Fibroblast of pulmonary artery (primary cell): ENCODE measurements around the gene MESD.
"Not testable (repeated sequence)": the region's sequence is repeated elsewhere in the genome, so short reads cannot be mapped to it uniquely, and the experiment has no call there.

Source experiments
- DNase-seq: peaks from one replicate; pipeline ENCODE4 v3.0.0-alpha.2; 2010; ENCODE audit warnings: low read depth
- H3K4me3 ChIP-seq: replicated peaks from 2 replicates; pipeline ENCODE4 v1.5.1; 2011; ENCODE audit warnings: low read depth, mild to moderate bottlenecking, control low read depth, low read length, moderate library complexity
- CTCF ChIP-seq: IDR thresholded peaks from 2 replicates; pipeline ENCODE4 v1.5.1; 2011; ENCODE audit warnings: mild to moderate bottlenecking, control low read depth, low read length, inconsistent platforms; ENCODE audit errors: missing control alignments

Gene MESD

GRCh38 chr15:80967991-80968510, 21.6 kb downstream of the MESD start:
- no peak overlapping the region for H3K4me3 ChIP-seq
- DNase-seq = no peak
- no peak for TF ChIP-seq CTCF

- no peak overlapping the region for H3K4me3 ChIP-seq
- TF ChIP-seq CTCF = no peak
- peak; percentile 79 for DNase-seq
These were observed 22.2 kb downstream of the MESD start for GRCh38 chr15:80967451-80967850.

DNA sequence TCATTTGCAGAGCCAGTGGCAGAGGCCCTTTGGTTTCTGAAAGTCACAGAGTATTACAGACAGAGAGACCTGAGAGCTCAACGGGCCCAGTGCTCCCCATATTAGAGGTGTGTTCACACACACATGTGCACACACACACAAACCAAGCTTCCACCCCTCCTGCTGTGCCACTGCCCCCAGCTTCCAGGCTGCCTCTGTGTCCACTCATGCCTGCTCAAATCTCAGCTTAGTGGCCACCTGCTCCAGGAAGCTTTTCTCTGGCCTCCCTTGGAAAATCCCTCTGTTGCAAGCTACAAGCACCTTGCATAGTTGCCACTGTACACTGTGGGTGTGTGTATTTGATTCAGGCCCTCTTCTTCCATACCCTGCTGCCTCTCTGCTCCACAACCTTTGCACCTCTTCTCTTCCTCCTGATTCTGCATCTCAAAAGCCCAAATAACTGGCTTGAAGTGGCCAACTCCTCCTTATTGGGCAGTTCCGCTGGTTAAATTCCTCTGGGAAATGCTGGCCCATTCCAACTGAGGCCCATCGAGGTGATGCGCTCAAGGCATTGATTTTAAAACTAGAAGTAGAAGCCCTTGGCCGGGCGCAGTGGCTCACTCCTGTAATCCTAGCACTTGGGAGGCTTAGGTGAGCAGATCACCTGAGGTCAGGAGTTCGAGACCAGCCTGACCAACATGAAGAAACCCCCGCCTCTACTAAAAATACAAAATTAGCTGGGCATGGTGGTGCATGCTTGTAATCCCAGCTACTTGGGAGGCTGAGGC, 23.0 kb downstream of the MESD start:
- DNase-seq = no peak
- TF ChIP-seq CTCF = no peak
- no peak overlapping the region for H3K4me3 ChIP-seq

- not testable (repeated sequence) for H3K4me3 ChIP-seq, DNase-seq
These were observed 24.2 kb downstream of the MESD start for GRCh38 chr15:80965454-80965853.

DNA sequence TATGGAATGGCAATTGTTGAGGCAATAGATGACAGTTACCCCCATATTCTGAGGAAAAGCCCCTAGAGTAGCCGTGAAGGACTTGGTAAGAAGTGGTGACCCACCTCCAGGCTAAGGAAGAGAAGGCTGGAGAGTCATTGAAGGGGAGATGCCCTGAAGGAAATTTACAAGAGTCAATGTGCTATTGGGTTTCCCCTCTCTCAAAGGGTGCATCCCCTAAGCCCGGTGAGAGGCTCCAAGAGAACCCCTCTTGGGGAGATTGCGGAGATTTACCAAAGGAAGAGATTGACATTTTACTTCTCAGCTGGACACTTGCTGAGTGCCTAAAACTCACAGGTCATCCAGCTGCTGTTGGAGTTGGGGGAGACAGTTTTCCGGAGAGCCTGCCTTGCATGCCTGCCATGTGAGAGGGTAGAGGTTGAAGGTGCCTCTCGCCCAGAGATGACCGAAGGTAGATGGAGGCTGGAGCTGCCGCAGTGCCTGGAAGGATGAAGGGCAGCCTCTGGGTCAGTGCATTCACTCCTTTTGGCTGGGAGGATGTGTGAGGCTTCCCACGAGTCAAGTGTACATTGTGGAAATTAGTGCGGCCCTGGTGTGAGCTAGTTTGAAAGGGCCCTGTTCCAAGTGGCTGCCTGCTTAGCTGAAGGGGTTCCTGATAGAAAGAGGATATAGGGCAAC, 30.7 kb downstream of the MESD start:
- no peak for DNase-seq

DNA sequence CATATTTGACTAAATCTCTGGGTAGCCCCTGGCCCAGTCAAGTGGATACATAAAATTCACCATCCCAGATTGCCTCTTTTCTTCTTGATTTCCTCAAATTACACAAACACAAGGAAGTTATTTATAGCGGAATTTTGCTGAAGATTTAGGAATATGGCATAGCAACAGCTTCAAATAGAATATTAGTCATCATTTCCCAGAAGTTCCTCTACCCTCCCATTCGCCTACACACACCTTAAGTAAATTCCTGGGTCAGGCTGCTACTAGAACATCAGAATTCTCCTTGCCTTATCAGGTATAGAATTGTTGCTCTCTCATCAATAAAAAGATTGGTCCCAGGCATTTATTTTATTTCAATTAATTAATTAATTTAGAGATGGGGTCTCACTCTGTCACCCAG, 31.6 kb downstream of the MESD start:
- TF ChIP-seq CTCF = no peak
- no peak overlapping the region for H3K4me3 ChIP-seq
- DNase-seq = no peak

More for the DNA sequence above, 30.7 kb downstream of the MESD start:
- no peak for TF ChIP-seq CTCF
- H3K4me3 ChIP-seq = no peak overlapping the region

GRCh38 chr15:80957556-80957955, 32.1 kb downstream of the MESD start:
- no peak overlapping the region for H3K4me3 ChIP-seq
- DNase-seq = no peak
- no peak for TF ChIP-seq CTCF

- not testable (repeated sequence) for H3K4me3 ChIP-seq
- peak; percentile 81 for DNase-seq
These were observed 33.8 kb downstream of the MESD start for GRCh38 chr15:80955571-80956452.
